Measurements from ENCODE around the gene GPR180.

GPR180 gene

DNA sequence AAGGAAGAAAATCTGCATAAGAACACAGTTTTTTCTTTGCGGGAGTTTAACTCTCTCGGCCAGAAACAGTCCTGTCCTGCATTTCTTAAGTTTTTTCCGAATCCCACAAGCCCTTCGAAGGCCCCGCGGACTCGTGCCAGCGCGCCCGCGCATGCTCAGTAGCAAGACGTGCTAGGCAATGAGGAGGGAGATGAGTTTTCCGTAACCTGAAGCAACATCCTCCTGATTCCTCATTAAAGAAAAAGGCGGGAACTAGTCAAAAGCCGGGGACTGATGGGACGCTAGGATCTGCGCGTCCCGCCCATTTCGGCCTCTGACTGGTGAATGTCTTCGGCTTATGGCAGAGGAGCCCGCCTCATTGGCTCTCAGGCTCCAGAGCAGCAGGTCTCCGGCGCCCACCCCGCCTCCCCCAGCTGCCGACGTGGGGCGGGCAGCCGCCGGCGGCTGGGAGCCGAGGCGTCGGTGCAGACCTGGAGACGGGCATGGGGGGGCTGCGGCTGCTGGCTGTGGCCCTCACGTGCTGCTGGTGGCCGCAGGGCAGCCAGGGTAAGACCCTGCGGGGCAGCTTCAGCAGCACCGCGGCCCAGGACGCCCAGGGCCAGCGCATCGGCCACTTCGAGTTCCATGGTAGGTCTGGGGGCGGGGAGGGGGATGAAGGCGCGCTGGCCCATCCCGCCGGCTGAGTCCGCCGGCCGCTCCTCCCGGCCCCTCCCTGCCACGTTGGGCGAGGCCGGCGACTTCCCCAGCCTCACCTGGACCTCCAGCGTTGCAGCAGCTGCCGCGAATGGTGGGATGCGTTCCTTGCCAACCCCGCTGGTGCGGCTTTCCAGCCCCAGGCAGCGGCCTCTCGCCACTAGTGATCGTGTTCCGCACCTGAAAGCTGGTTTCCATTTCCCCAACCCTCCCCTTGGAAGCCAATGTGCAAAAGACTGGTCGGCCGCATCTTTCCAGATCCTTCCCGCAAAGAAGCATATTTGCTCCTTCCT, at the start of gene GPR180:
Gene GPR180, plus strand, starts transcription at position 412 of the 986 bp plus-strand sequence. Its CDS starts 71 bp downstream, at position 483.
- peak; percentile 99 for DNase-seq (ENCODE audit: low read depth, low spot score)

- no peak for DNase-seq (ENCODE audit: low read depth, low spot score)
Measured at GRCh38 chr13:94552095-94552494, 49.6 kb upstream of the GPR180 start.

GRCh38 chr13:94553766-94554165, 47.9 kb upstream of the GPR180 start:
- DNase-seq (ENCODE audit: low read depth, low spot score): no peak

DNA sequence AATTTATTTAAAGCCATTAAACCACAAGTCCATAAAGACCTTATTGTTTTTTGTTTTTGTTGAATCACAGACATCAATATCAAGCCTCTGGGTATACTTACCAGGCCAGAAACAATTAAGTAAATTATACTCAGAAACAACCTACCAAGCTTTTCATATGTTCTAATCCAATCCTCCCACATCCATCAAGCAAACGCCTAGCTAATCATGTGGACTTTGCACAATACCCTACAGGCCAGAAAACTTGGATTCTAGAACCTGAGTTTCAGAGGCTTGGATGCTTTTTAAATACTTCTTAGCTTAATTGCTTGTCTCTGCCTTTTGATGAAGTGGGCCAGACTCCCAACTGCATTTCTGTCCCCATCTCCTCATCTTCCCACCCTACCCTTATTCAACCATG, 45.6 kb upstream of the GPR180 start:
- no peak for DNase-seq (ENCODE audit: low read depth, low spot score)

- DNase-seq (ENCODE audit: low read depth, low spot score): no peak
Measured at GRCh38 chr13:94556621-94557020, 45.0 kb upstream of the GPR180 start.

GRCh38 chr13:94557684-94558235, 43.9 kb upstream of the GPR180 start:
- no peak for DNase-seq (ENCODE audit: low read depth, low spot score)

- no peak for DNase-seq (ENCODE audit: low read depth, low spot score)
Measured at GRCh38 chr13:94558716-94559115, 42.9 kb upstream of the GPR180 start.

DNA sequence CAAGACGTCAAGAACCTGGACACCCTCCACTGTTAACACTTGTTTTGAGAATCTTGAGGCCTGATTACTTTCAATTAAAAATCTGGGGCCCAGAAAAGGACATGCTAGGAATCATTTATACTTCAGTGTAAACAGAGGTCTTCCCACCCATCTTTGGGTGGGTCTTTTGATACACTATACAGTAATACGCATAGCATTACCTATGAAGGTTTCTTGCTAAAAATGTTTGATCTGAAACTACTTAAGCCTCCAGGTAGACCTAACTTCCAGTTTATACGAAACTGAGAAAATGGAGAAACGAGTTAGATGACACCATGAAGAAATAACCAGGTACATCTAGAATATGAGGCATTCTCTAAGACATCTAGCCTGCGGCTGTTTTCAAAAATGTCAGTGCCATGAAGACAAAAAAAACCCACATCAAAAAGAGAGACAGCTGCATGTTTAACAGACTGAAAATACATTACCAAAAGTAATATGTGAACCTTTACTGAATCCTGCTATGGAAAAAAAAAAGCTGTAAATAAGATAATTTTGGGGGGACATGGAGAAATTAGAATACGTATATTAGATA, 42.3 kb upstream of the GPR180 start:
- DNase-seq (ENCODE audit: low read depth, low spot score): no peak

- DNase-seq (ENCODE audit: low read depth, low spot score): no peak
Measured at GRCh38 chr13:94560116-94560515, 41.5 kb upstream of the GPR180 start.

- DNase-seq (ENCODE audit: low read depth, low spot score): no peak
Measured at GRCh38 chr13:94561126-94561525, 40.5 kb upstream of the GPR180 start.

DNA sequence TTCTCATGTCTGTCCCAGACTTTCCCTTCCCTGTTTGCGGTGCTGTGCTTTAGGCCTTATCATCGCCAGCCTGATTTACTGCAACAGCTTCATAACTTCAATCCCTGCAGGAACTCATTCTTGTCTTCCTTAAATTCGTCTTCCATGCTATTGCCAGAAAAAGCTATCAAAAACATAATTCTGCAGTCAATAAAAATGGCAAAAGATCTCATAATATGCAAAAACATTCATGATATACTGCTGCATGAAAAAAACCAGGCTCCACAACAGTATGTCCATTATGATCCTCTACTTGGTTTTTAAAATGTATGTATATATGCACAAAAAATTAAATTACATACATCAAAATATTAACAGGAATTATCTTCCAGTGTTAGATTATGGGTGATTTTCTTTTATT, 34.1 kb upstream of the GPR180 start:
- DNase-seq (ENCODE audit: low read depth, low spot score): no peak

DNA sequence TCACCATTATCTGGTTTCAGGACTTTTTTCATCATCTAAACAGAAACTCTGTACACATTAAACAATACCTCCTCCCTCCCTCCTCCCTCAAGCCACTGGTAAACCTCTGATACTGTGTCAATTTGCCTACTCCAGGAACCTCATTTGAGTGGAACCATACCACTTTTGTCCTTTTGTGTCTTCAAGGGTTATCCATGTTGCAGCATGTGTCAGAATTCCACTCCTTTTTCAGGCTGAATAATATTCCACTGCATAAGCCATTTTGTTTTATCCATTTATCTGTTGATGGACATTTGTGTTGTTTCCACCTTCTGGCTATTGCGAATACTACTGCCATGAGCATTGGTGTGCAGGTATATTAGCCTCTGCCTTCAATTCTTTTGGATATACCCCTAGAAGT, 33.2 kb upstream of the GPR180 start:
- no peak for DNase-seq (ENCODE audit: low read depth, low spot score)

DNA sequence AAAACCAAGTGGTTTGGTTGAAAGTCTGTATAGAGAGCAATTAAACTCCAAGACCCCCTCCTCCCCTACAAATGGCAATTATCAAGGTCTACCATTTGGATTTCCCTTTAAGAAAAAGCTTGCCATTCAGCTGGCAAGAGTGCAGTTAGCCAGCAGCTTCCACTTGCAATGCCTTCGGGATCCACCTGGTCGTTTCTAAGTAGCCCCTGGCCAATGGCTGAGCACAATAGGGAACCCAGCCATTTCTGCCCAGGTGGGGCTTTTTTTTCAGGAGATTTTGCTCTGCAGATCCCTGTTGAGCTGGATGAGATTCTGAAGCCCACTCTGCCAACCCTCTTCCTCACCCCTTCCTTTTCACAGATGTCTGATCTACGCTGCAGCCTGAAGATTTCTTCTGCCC, 32.0 kb upstream of the GPR180 start:
- DNase-seq (ENCODE audit: low read depth, low spot score): no peak

- DNase-seq (ENCODE audit: low read depth, low spot score): no peak
Measured at GRCh38 chr13:94579063-94579462, 22.6 kb upstream of the GPR180 start.

- DNase-seq (ENCODE audit: low read depth, low spot score): no peak
Measured at GRCh38 chr13:94583926-94584325, 17.7 kb upstream of the GPR180 start.

- no peak for DNase-seq (ENCODE audit: low read depth, low spot score)
Measured at GRCh38 chr13:94585543-94586101, 16.0 kb upstream of the GPR180 start.

- DNase-seq (ENCODE audit: low read depth, low spot score): no peak
Measured at GRCh38 chr13:94586371-94586770, 15.3 kb upstream of the GPR180 start.

DNA sequence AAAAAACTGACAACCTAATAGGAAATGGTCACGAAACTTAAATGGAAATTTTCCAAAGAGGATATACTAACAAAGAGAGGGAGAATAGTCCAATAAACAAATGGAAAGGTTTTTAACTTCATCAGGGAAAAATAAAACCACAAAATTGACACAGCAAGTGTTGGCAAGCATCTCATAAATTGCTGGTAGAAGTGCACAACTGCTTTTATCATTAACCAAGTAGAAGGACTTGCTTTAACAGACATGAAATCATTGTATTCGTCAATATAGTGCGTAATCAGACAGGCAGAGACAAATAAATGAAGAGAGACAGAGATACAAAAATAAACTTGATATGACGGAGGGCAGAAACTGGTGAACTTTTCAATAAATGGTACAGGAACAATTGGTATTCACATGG, 13.1 kb upstream of the GPR180 start:
- DNase-seq (ENCODE audit: low read depth, low spot score): no peak

- no peak for DNase-seq (ENCODE audit: low read depth, low spot score)
Measured at GRCh38 chr13:94590744-94591143, 10.9 kb upstream of the GPR180 start.

DNA sequence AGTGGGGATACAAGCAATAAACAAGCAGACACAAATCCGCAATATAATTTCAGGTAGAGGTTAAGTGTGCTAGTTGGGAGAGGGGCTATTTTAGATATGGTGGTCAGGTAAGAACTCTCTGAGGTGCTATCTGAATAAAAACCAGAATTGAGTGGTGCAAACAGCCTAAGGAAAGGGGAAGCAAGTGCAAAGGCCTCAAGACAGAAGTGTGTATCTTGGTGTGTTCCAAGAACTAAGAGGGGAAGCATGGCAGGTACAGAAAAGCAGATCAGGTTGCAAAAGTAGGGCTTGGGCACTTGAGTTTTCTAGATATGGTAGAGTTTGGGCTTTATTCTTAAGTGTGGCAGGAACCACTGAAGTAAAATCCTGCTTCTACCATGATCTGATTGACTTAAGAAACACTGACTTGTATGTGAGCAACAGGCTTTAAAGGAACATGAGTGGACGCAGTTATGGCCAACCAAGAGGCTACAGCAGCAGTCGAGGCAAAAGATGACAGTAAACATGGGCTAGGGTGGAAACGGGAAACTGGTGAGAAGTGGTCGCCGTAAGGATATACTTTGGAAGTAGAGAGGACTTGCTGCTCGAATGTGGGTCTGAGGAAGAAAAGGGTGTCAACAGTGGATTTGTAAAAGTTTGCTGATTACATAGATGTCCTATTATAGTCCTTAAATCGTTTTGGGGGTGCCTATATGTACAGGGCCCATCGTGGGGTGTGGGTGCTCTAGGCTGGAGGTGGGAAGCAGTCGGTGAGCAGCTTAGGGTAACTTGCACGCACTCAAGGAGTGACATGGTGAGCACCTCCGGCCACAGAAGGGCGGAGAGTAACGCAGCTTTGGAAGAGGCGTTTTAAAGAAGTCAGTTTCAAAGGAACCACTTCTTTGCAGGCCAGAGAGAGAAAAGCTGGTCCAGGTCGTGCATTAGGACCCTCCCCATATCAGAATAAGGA, 6.4 kb upstream of the GPR180 start:
- no peak for DNase-seq (ENCODE audit: low read depth, low spot score)

DNA sequence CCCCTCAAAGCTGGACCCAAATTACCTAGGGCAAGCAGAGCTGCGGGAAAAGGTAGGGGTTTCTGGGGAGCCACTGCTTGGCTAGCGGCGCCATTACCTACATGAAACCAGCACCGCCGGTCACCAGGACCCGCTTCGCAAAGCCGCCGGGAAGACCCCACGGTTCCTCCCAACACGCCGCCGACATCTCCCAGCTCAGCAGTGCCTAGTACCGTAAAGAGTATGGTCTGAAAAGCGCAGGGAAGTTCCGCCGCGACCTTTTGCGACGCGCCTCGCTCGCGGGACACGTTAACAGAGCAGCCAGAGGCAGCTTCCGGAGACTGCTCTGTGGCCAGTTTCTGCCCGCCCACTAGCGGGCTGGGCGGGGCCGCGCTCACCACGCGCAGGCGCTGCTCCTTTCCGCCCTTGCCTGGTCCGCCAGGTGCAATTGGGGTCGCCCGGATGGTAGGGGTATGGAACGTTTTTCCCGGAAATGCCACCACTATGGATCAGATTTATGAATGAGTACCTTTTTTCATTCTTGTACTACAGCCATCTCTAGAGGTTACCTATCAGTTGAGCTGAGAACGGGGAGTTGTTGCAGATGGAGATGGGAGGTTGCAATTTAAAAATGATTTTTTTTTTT, 5.6 kb upstream of the GPR180 start, which contains the start of gene TGDS:
Gene TGDS, minus strand, starts transcription at position 203 of the 625 bp plus-strand sequence. Its CDS starts 16 bp downstream, at position 187.
- peak; percentile 95 for DNase-seq (ENCODE audit: low read depth, low spot score)
